GM23338 (cell line): Measurements from ENCODE around the gene B4GALT5. TPM values are rescaled to one million over a fixed set of nuclear protein-coding genes. Genes with fewer than 3 reads are reported as not detected.

ENCODE experiments used
- ATAC-seq: fragments of 200-7000 bp; cut with Tn5 transposase; 3 replicates; pipeline ENCODE4 v1.9.1; 2020
- DNase-seq: peaks from one replicate; pipeline ENCODE4 v3.0.0-alpha.2; 2015; ENCODE audit warnings: low spot score
- H2AFZ ChIP-seq: fragments of 200-600 bp; sonication (generic); 2 replicates; pipeline ENCODE4 v1.8.0; 2016; ENCODE audit warnings: antibody characterized with exemption, mild to moderate bottlenecking, moderate library complexity
- H3F3A ChIP-seq: fragments of 200-600 bp; sonication (generic); replicated peaks from 2 replicates; pipeline ENCODE4 v1.8.0; 2017; ENCODE audit warnings: antibody characterized with exemption, mixed run types, low read depth
- H3K27ac ChIP-seq: fragments of 200-600 bp; sonication (generic); 2 replicates; pipeline ENCODE4 v1.6.1; 2016; ENCODE audit warnings: low read depth
- H3K27me3 ChIP-seq: fragments of 200-600 bp; sonication (generic); 2 replicates; pipeline ENCODE4 v1.8.0; 2016; ENCODE audit warnings: mild to moderate bottlenecking, mixed run types, moderate library complexity; ENCODE audit not compliant: insufficient read depth
- H3K36me3 ChIP-seq: fragments of 200-600 bp; sonication (generic); 2 replicates; pipeline ENCODE4 v1.8.0; 2016; ENCODE audit warnings: mild to moderate bottlenecking; ENCODE audit not compliant: insufficient read depth
- H3K4me1 ChIP-seq: fragments of 200-600 bp; sonication (generic); 2 replicates; pipeline ENCODE4 v1.8.0; 2016; ENCODE audit warnings: mild to moderate bottlenecking, moderate library complexity; ENCODE audit not compliant: insufficient read depth
- H3K4me2 ChIP-seq: fragments of 200-600 bp; sonication (generic); 2 replicates; pipeline ENCODE4 v1.7.1; 2017; ENCODE audit warnings: mixed run types
- H3K4me3 ChIP-seq: fragments of 200-600 bp; sonication (generic); 2 replicates; pipeline ENCODE4 v1.6.1; 2016; ENCODE audit warnings: mixed run types
- H3K79me2 ChIP-seq: fragments of 200-600 bp; sonication (generic); replicated peaks from 2 replicates; pipeline ENCODE4 v1.8.0; 2017; ENCODE audit warnings: mild to moderate bottlenecking; ENCODE audit not compliant: insufficient read depth
- H3K9me2 ChIP-seq: fragments of 200-600 bp; sonication (generic); 2 replicates; pipeline ENCODE4 v1.8.0; 2017; ENCODE audit not compliant: insufficient read depth
- H4K20me1 ChIP-seq: fragments of 200-600 bp; sonication (generic); replicated peaks from 2 replicates; pipeline ENCODE4 v1.8.0; 2017; ENCODE audit warnings: mild to moderate bottlenecking; ENCODE audit not compliant: insufficient read depth
- H3K27ac Mint-ChIP-seq: 2 replicates; pipeline ENCODE4 v1.8.0; 2020; ENCODE audit warnings: inconsistent platforms, mild to moderate bottlenecking, moderate library complexity, mixed read lengths
- H3K27me3 Mint-ChIP-seq: 3 replicates; pipeline ENCODE4 v1.8.0; 2022; ENCODE audit warnings: low read depth, mild to moderate bottlenecking, moderate library complexity, mixed read lengths, inconsistent platforms; ENCODE audit not compliant: insufficient read depth, poor library complexity
- H3K36me3 Mint-ChIP-seq: 3 replicates; pipeline ENCODE4 v1.8.0; 2021; ENCODE audit warnings: low read depth, mild to moderate bottlenecking, inconsistent platforms, moderate library complexity, mixed read lengths
- H3K4me1 Mint-ChIP-seq: 3 replicates; pipeline ENCODE4 v1.8.0; 2020; ENCODE audit warnings: mild to moderate bottlenecking, inconsistent platforms, mixed read lengths
- H3K4me3 Mint-ChIP-seq: 3 replicates; pipeline ENCODE4 v1.8.0; 2021; ENCODE audit warnings: moderate library complexity, mild to moderate bottlenecking, inconsistent platforms, mixed read lengths
- H3K9me3 Mint-ChIP-seq: 3 replicates; pipeline ENCODE4 v1.8.0; 2020; ENCODE audit warnings: moderate library complexity, mild to moderate bottlenecking, inconsistent platforms, mixed read lengths
- CREB1 ChIP-seq: fragments of 250-450 bp; sonication (Bioruptor Pico); IDR thresholded peaks from 2 replicates; pipeline ENCODE4 v1.5.0; 2020; ENCODE audit warnings: low read depth, mild to moderate bottlenecking, moderate library complexity
- CTCF ChIP-seq, 2 experiments: fragments of 200-600 bp in 1 of 2; sonication (generic) in 1 of 2; conservative IDR thresholded peaks; 2 replicates each; pipeline versions ENCODE4 v1.5.1 to v1.6.1; 2016 to 2017; ENCODE audit warnings: antibody characterized with exemption in 2 of 2, low read depth in 2 of 2, mild to moderate bottlenecking in 2 of 2, moderate library complexity in 1 of 2
- EZH2 ChIP-seq: fragments of 200-600 bp; sonication (generic); IDR thresholded peaks from one replicate; pipeline ENCODE4 v1.8.0; 2017; ENCODE audit warnings: antibody characterized with exemption, mild to moderate bottlenecking, low read depth; ENCODE audit not compliant: unreplicated experiment
- JUNB ChIP-seq: IDR thresholded peaks from one replicate; pipeline ENCODE4 v1.6.1; 2016; ENCODE audit warnings: antibody characterized with exemption; ENCODE audit not compliant: unreplicated experiment
- NANOG ChIP-seq: IDR thresholded peaks from 2 replicates; pipeline ENCODE4 v1.6.1; 2016; ENCODE audit warnings: antibody characterized with exemption, borderline replicate concordance
- POLR2AphosphoS5 ChIP-seq: IDR thresholded peaks from 2 replicates; pipeline ENCODE4 v1.6.1; 2016; ENCODE audit warnings: antibody characterized with exemption, low read depth
- REST ChIP-seq: IDR thresholded peaks from one replicate; pipeline ENCODE4 v1.6.1; 2018; ENCODE audit warnings: antibody characterized with exemption; ENCODE audit not compliant: unreplicated experiment
- STAT1 ChIP-seq: IDR thresholded peaks from one replicate; pipeline ENCODE4 v1.6.1; 2016; ENCODE audit warnings: antibody characterized with exemption; ENCODE audit not compliant: unreplicated experiment
- ZNF114 ChIP-seq: fragments of 250-450 bp; sonication (Bioruptor Pico); IDR thresholded peaks from 2 replicates; pipeline ENCODE4 v1.5.0; 2020; ENCODE audit warnings: mild to moderate bottlenecking, moderate library complexity
- ZNF331 ChIP-seq: fragments of 250-450 bp; sonication (Bioruptor Pico); IDR thresholded peaks from 2 replicates; pipeline ENCODE4 v1.5.0; 2020; ENCODE audit warnings: low read depth, mild to moderate bottlenecking, moderate library complexity
- ZNF462 ChIP-seq: fragments of 250-450 bp; sonication (Bioruptor Pico); IDR thresholded peaks from 2 replicates; pipeline ENCODE4 v1.5.0; 2020; ENCODE audit warnings: mild to moderate bottlenecking, moderate library complexity
- polyA plus RNA-seq: library from polyadenylated mRNA; unstranded; fragments of >200 nt; fragmentation: Nextera tagmentation; extraction: Ambion mirVana; gene quantifications from 2 replicates; pipeline ENCODE4 v1.2.1, GENCODE V29; 2016
- total RNA-seq: library from RNA; depleted of rRNA; stranded (reverse); fragments of >200 nt; shearing (Covaris generic); gene quantifications from 2 replicates; pipeline ENCODE4 v1.2.3, GENCODE V29; 2014

The B4GALT5 gene
- total and polyA plus RNA-seq, 2 experiments from 2014 or later: 19.1 to 50.3 TPM

- TF ChIP-seq JUNB (no peak), NANOG (no peak), CTCF (conservative IDR thresholded peaks at IDR 0.05; ENCODE audit: low read depth in 2 of 2) (no peak), ZNF462 (CRISPR knock-in tag) (no peak), POLR2AphosphoS5 (no peak), ZNF331 (CRISPR knock-in tag) (no peak), REST (no peak), STAT1 (no peak), ZNF114 (no peak), EZH2 (no peak), CREB1 (CRISPR knock-in tag) (no peak)
- DNase-seq: no peak
- H3K79me2 ChIP-seq: no peaks in the 10 kb centered on the region
- no peak overlapping the region for H2AFZ ChIP-seq
- H3K4me3 ChIP-seq: no peak overlapping the region
- H3F3A ChIP-seq: no peaks in the 10 kb centered on the region
- no peaks in the 10 kb centered on the region for H3K27me3 ChIP-seq
- H3K9me2 ChIP-seq: no peaks in the 10 kb centered on the region
- H3K27me3 Mint-ChIP-seq: peaks cover 9% of the 10 kb centered on the region
- no peaks in the 10 kb centered on the region for H3K4me1 ChIP-seq
- no peaks in the 10 kb centered on the region for H3K9me3 Mint-ChIP-seq
- H3K36me3 ChIP-seq: no peaks in the 10 kb centered on the region
- ATAC-seq: no peak
- H3K4me3 Mint-ChIP-seq: no peak overlapping the region
- no peaks in the 10 kb centered on the region for H3K36me3 Mint-ChIP-seq
- peaks cover 5% of the 10 kb centered on the region; the same call in 2 of the 3 replicates for H3K4me1 Mint-ChIP-seq
- H4K20me1 ChIP-seq: no peaks in the 10 kb centered on the region
- no peak overlapping the region for H3K27ac ChIP-seq
- H3K27ac Mint-ChIP-seq: no peak overlapping the region
- no peak overlapping the region for H3K4me2 ChIP-seq
Measured at GRCh38 chr20:49595811-49596561, 117.7 kb downstream of the B4GALT5 start.
